SH-SY5Y (cell line): ENCODE results near the gene CCDC180.

Experiments
- GATA2 ChIP-seq: IDR thresholded peaks from 2 replicates; pipeline ENCODE4 v1.6.1; 2011; ENCODE audit warnings: mild to moderate bottlenecking, low read depth, low read length
- GATA3 ChIP-seq: IDR thresholded peaks from 2 replicates; pipeline ENCODE4 v1.6.1; 2011; ENCODE audit warnings: low read depth, mild to moderate bottlenecking, low read length, moderate library complexity

GRCh38 chr9:97276310-97276852, 31.1 kb upstream of the CCDC180 start:
- no peak for TF ChIP-seq GATA2
- no peak for TF ChIP-seq GATA3
